ENCODE measurements around the gene DBH.

DNA sequence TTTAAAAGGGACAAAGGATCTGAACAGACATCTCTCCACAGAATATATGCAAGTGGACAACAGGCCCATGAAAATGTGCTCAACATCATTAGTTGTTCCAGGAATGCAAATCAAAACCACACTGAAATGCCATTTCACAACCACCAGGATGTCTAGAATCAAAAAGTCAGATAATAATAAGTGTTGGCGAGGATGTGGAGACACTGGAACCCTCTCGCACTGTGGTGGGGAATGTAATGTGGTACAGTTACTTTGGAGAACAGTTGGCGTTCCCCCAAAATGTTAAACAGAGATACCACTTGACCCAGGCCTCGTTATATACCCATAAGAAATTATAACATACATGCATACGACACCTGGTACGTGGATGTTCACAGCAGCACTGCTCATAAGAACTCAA is 63.4 kb downstream of the DBH start:
- TF ChIP-seq CTCF (IDR thresholded peaks at IDR 0.05; ENCODE audit: insufficient read depth, low read length, poor library complexity, severe bottlenecking) (no peak), EZH2phosphoT487 (conservative IDR thresholded peaks at IDR 0.05; ENCODE audit: low read length) (no peak)
